LNCAP (cell line): ENCODE data around the gene C10orf62.

Experiments
- TF ChIP-seq, protein P1 (sequence below): fragments of 450-650 bp; IDR thresholded peaks from 2 replicates; pipeline ENCODE4 v1.5.1; 2017; ENCODE audit warnings: mild to moderate bottlenecking

The C10orf62 gene

DNA sequence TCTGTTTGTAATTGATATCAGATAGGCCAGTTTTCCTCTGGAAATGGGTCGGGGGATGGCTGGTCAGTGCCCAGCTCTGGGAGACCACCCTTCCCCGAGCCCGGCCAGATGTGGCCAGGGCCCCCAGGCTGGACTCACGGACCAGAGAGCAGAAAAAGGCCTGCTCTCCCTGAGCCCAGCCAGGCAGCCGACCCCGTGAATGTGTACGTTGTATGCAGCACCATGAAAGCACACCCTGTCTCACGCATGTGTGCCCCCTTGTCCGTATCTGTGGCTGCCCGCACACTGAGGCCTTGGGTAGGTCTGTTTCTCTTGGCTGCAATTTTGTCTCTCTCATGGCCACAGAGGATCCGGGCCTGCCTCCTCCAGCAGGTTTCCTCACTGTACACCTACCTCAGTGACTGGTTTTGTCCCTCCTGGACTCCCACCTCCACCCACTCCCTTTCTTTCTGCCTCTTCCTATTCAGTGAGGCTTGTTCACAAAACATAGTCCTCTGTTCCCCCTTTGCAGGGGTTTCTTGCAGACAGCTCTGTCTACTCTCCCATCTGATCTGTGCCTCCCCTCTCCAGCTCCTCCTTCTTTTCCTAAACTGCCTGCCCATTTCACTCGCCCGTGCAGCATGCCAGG lies 40.6 kb upstream of the C10orf62 start:
- TF ChIP-seq, protein P1, sequence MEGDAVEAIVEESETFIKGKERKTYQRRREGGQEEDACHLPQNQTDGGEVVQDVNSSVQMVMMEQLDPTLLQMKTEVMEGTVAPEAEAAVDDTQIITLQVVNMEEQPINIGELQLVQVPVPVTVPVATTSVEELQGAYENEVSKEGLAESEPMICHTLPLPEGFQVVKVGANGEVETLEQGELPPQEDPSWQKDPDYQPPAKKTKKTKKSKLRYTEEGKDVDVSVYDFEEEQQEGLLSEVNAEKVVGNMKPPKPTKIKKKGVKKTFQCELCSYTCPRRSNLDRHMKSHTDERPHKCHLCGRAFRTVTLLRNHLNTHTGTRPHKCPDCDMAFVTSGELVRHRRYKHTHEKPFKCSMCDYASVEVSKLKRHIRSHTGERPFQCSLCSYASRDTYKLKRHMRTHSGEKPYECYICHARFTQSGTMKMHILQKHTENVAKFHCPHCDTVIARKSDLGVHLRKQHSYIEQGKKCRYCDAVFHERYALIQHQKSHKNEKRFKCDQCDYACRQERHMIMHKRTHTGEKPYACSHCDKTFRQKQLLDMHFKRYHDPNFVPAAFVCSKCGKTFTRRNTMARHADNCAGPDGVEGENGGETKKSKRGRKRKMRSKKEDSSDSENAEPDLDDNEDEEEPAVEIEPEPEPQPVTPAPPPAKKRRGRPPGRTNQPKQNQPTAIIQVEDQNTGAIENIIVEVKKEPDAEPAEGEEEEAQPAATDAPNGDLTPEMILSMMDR: no peak

- TF ChIP-seq, protein P1: no peak
These were observed 39.8 kb upstream of the C10orf62 start for GRCh38 chr10:97549587-97550322.

DNA sequence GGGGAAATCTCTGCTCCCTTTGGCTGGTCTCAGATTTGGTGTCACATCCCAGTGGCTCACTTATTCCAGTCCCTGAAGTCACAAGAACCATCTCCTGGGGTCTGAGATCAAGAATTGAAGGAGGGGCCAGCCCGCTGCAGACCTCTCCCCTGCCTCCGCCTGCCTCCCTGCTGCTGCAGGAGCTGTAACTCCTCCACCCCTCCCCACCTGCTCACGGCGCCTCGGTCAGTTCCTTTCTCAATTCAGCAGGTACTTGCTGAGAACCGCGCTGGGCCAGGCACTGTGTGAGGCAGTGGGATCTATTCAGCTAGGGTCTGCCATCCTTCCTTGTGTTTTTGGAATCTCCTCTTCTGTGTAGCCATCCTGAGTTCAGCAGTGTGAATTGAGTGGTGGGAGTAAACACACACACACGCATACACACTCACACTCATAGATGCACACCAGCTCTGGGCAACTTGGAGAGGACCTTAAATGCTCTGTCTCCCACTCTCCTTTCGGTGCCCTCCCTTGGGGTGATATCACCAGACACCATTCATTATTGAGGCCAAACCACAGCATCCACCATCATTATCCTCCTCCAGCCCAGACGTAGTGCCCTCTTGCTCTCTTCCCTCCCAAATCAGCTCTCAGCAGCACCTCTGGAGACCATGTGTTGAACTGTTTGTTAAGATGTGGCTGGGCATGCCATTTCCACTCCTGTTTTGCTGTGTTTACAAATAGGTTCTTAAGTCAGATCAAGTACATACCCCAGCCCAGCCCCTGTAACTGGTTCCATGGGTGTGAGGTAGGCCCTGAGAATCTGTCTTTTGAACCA lies 39.0 kb upstream of the C10orf62 start:
- TF ChIP-seq, protein P1: no peak

DNA sequence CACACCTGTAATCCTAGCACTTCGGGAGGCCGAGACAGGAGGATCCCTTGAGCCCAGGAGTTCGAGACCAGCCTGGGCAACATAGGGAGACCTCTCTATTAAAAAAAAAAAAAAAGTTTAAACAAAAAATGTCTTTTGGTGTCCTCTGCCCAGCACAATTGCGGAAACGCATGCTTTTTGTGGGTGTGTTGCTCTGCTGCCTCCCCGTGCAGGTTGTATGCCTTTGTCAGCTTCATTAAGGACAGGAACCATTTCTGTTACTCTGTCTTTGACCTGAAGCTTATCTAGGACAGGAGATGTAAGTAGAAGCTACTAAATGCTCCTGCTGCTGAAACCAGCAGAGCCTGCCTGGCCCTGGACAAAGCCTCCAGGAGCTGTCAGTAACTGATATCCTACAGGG lies 38.2 kb upstream of the C10orf62 start:
- TF ChIP-seq, protein P1: no peak

GRCh38 chr10:97553575-97554031 lies 35.9 kb upstream of the C10orf62 start:
- TF ChIP-seq, protein P1: peak; percentile 83

- TF ChIP-seq, protein P1: no peak
These were observed 26.2 kb upstream of the C10orf62 start for GRCh38 chr10:97563337-97563736.

DNA sequence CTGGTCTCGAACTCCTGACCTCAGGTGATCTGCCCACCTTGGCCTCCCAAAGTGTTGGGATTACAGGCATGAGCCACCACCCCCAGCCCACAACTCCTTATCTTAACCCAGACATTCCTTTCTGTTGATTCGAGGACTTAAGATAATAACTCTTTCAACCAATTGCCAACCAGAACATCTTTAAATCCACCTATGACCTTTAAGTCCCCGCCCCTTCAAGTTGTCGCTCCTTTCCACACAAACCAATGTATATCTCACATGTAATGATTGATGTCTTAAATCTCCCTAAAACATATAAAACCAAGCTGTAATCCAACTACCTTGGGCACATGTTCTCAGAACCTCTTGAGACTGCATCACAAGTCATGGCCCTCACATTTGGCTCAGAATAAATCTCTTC lies 24.7 kb upstream of the C10orf62 start:
- TF ChIP-seq, protein P1: no peak
